Right atrium auricular region (tissue), 2 donors: ENCODE measurements around the gene ACTN2. TPM values are rescaled to one million over a fixed set of nuclear protein-coding genes. Genes with fewer than 3 reads are reported as not detected.

ENCODE experiments used
- DNase-seq: peaks from one replicate; pipeline ENCODE4 v3.0.0-alpha.2; 2019; ENCODE audit warnings: low spot score
- H3K27ac ChIP-seq, 2 donors: fragments of 200-600 bp; sonication (generic); 1 replicate in 1 of 2; 2 replicates in 1 of 2; pipeline ENCODE4 v1.5.1; 2016 to 2019
- H3K27me3 ChIP-seq, 2 donors: fragments of 200-600 bp; sonication (generic); one replicate each; pipeline versions ENCODE4 v1.5.1 to v1.6.0; 2017 to 2019
- H3K36me3 ChIP-seq: fragments of 200-600 bp; sonication (generic); one replicate; pipeline ENCODE4 v1.5.1; 2016
- H3K4me1 ChIP-seq, 2 donors: fragments of 200-600 bp; sonication (generic); one replicate each; pipeline versions ENCODE4 v1.5.1 to v1.6.0; 2017 to 2019
- H3K4me3 ChIP-seq, 2 donors: fragments of 200-600 bp; sonication (generic); 1 replicate in 1 of 2; 2 replicates in 1 of 2; pipeline ENCODE4 v1.5.1; 2017 to 2019; ENCODE audit warnings: mild to moderate bottlenecking in 1 of 2, moderate library complexity in 1 of 2
- H3K9me3 ChIP-seq, 2 donors: fragments of 200-600 bp; sonication (generic); one replicate each; pipeline ENCODE4 v1.5.1; 2019
- total RNA-seq, 2 donors: library from RNA; depleted of rRNA; stranded (reverse); fragments of >200 nt; gene quantifications; one replicate each; pipeline ENCODE4 v1.1.0, GENCODE V29; 2016
- TF ChIP-seq, protein P1 (sequence below), 2 donors: fragments of 200-600 bp; sonication (generic); IDR thresholded peaks; one replicate each; pipeline ENCODE4 v1.5.1; 2019; ENCODE audit warnings: antibody characterized with exemption in 2 of 2

Gene ACTN2
- total RNA-seq, 2 donors from 2014 or later, result 595 to 1,486 TPM

DNA sequence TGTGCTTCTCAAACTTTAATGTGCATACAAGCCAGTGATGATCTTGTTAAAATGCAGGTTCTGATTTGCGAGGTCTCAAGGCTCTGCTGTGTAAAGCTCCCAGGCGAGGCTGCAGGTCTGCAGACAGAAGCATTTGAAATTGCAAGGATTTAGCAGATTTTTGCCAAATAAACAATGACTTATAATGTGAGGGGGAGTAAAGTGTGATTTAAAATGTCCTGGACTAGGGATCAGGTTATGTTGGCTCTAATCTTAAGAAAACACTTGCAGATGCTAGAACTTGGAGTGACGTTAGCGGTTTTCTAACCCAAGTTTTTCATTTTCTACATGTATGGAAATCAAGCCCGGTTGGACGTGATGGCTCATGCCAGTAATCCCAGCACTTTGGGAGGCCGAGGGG lies 16.2 kb upstream of the ACTN2 start:
- peaks cover 0 to 10% of the 10 kb centered on the region in 2 donors for H3K4me1 ChIP-seq
- no peaks in the 10 kb centered on the region for H3K36me3 ChIP-seq
- DNase-seq, result no peak
- no peaks in the 10 kb centered on the region for H3K27me3 ChIP-seq
- TF ChIP-seq, protein P1, sequence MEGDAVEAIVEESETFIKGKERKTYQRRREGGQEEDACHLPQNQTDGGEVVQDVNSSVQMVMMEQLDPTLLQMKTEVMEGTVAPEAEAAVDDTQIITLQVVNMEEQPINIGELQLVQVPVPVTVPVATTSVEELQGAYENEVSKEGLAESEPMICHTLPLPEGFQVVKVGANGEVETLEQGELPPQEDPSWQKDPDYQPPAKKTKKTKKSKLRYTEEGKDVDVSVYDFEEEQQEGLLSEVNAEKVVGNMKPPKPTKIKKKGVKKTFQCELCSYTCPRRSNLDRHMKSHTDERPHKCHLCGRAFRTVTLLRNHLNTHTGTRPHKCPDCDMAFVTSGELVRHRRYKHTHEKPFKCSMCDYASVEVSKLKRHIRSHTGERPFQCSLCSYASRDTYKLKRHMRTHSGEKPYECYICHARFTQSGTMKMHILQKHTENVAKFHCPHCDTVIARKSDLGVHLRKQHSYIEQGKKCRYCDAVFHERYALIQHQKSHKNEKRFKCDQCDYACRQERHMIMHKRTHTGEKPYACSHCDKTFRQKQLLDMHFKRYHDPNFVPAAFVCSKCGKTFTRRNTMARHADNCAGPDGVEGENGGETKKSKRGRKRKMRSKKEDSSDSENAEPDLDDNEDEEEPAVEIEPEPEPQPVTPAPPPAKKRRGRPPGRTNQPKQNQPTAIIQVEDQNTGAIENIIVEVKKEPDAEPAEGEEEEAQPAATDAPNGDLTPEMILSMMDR (IDR thresholded peaks at IDR 0.05), result no peak
- no peak overlapping the region for H3K4me3 ChIP-seq
- no peak overlapping the region for H3K27ac ChIP-seq
- H3K9me3 ChIP-seq, result no peaks in the 10 kb centered on the region

DNA sequence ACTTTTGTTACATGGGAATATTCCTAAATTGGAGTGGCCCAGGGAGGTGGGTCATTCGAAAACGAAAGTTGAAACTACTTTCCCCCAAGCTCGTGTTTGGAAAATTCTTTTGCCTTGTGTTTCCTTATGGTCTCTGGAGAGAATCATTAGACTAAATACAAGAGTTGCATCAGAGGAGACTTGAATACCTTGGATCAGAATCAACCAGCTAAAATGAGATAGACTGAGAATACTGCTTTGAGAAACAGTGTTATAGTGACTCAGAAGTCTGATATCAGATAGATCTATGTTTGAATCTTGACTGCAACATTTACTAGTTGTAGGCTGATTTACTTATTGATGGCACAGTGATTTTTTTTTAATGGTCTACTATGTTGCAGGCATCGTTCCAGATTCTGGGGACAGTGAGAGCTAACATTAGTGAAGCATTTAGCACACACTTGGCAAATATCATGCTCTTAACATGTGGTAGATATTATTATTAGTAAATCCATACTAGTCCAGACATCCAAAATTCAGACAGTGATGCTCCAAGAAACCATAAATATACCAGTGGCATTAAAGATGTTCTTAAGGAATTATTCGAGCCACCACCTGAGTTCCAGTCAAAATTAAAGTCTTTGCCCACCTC lies 12.9 kb upstream of the ACTN2 start:
- H3K27me3 ChIP-seq, result no peaks in the 10 kb centered on the region
- H3K4me1 ChIP-seq, result peaks cover 0 to 10% of the 10 kb centered on the region in 2 donors
- H3K4me3 ChIP-seq, result no peak overlapping the region
- TF ChIP-seq, protein P1 (IDR thresholded peaks at IDR 0.05), result no peak
- H3K9me3 ChIP-seq, result no peaks in the 10 kb centered on the region
- no peaks in the 10 kb centered on the region for H3K36me3 ChIP-seq
- DNase-seq, result no peak
- peak overlapping the region in 1 of 2 donors; percentile 56 for H3K27ac ChIP-seq

DNA sequence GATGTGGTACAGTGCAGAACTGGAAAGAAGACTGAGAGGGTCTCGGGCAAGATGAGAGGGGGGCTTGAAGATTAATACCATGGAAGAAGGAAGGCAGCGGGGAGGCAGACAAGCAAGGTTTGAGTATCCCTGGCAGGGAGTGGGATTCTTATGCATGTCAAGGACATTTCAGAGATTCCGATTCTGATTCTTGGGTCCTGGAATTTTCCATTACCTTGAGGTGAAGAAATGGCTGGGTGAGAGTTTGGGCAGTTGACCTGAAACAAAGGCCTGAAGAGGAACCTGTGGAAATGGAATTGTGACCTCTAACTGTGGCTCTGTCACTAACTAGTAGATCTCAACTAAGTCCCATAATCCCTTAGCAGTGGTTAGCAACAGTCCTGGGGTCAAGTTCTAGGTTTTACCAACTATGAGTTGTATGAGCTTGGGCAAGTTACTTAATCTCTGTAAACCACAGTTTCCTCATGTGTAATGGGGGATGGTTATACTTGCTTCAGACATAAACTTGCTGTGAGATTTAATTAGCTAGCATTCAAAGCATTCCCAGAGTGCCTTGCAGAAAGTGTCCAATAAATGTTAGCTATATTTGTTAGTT lies 8.6 kb upstream of the ACTN2 start:
- Histone ChIP-seq H3K27ac (no peak overlapping the region), H3K4me3 (no peak overlapping the region), H3K27me3 (no peaks in the 10 kb centered on the region), H3K36me3 (no peaks in the 10 kb centered on the region), H3K9me3 (no peaks in the 10 kb centered on the region), H3K4me1 (peaks cover 0 to 6% of the 10 kb centered on the region in 2 donors)
- no peak for DNase-seq
- TF ChIP-seq, protein P1 (IDR thresholded peaks at IDR 0.05), result no peak

DNA sequence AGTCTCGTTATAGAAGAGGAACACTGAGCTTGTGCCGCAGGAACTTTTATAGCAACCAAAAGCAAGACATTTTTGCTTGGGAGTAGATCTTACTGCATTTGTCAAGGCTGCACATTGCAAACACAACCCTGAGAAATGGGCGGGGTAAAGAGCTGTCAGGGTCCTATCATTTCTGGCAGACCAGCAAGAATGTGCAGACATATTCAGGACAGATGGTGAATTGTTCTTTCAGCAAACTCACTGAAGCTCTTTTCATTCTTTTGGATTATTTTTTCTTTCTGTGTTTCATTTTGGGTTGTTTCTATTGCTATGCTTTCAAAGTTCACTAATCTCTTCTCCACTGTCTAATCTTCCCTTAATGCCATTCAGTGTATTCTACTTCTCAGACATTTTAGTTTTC lies 5.1 kb upstream of the ACTN2 start:
- no peak for DNase-seq
- H3K27me3 ChIP-seq, result no peaks in the 10 kb centered on the region
- no peaks in the 10 kb centered on the region for H3K9me3 ChIP-seq
- no peaks in the 10 kb centered on the region for H3K36me3 ChIP-seq
- H3K27ac ChIP-seq, result no peak overlapping the region
- H3K4me1 ChIP-seq, result no peaks in the 10 kb centered on the region
- no peak overlapping the region for H3K4me3 ChIP-seq
- TF ChIP-seq, protein P1 (IDR thresholded peaks at IDR 0.05), result no peak

DNA sequence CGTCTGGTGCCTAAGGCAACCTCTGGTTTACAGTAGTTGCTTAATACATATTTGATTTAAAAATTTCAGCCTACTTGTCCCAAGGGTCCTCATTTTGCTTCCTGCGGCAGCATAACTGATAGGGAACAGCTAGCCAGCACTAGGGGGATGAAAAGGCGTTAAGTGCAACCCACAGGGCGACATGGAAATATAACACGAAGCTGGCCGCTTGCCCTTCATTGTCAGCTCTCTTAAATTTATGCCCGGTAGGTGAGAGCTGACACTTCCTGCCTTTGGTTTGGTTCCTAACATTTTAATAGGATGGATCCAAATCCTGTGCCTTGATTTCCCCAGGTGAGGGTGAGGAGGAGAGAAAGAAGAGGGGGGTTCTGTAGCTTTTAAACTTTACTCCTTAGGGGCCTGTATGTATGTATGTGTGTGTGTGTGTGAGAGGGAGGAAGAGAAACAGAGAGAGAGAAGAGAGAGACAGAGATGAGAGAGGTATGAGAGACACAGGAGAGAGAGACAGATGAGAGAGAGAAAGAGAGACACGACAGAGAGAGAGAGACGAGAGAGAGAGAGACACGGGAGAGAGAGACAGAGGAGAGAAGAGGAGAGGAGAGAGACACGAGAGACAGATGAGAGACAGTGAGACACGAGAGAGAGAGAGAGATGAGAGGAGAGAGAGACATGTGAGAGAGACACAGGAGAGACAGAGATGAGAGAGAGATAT lies 938 bp upstream of the ACTN2 start:
- Histone ChIP-seq H3K27ac (peak overlapping the region; percentile 82 to 98), H3K36me3 (peaks cover 8% of the 10 kb centered on the region), H3K4me1 (peaks cover 0 to 10% of the 10 kb centered on the region in 2 donors), H3K27me3 (no peaks in the 10 kb centered on the region), H3K9me3 (no peaks in the 10 kb centered on the region), H3K4me3 (no peak overlapping the region)
- no peak for DNase-seq
- TF ChIP-seq, protein P1 (IDR thresholded peaks at IDR 0.05), result no peak
